ENCODE data around the gene CLTCL1. TPM values are rescaled to one million over a fixed set of nuclear protein-coding genes. Genes with fewer than 3 reads are reported as not detected.

CLTCL1 gene
- total RNA-seq, 1 experiment from 2014 or later = 7.1 TPM

DNA sequence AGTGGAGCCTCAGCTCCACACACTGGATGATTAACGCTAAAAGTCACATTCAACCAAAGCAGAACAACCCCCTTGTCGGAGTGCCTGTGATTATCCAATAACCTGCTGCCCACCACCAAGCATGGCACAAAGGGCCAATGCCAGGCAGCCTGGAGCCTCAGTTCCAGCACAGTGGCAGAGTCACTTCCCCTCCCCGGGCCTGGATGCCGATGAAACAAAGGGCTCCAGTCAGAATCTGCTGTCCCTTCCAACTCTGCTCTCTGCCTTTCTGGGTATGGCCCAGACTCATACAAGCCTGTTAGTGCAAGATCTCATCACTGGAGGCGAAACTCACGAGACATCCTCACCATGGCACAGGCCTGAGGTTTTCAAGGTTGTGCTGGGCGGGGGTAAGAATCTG, 52.1 kb downstream of the CLTCL1 start:
- ChIA-PET CTCF (no interaction called here), POLR2A (no interaction called here), RAD21 (ENCODE audit: low non-redundant PET in 1 of 2, low total read pairs in 2 of 2, uncharacterized antibody in 2 of 2, unreplicated experiment in 2 of 2) (no interaction called here)
- Histone ChIP-seq H3K36me3 (ENCODE audit: control insufficient read depth in 1 of 2, insufficient read depth in 2 of 2, low read length in 2 of 2) (no peaks in the 10 kb centered on the region), H3K9ac (ENCODE audit: low read length) (no peak overlapping the region), H3K9me3 (ENCODE audit: control insufficient read depth in 1 of 2, insufficient read depth in 1 of 2, low read depth in 1 of 2, low read length in 2 of 2) (no peaks in the 10 kb centered on the region), H3K4me1 (ENCODE audit: control insufficient read depth in 1 of 2, insufficient read depth in 2 of 2, low read length in 2 of 2) (no peaks in the 10 kb centered on the region), H3K27me3 (ENCODE audit: insufficient read depth, low read length) (no peaks in the 10 kb centered on the region), H3K9me2 (ENCODE audit: insufficient read depth) (no peaks in the 10 kb centered on the region), H2AFZ (ENCODE audit: low read depth, low read length, poor library complexity, severe bottlenecking) (no peak overlapping the region), H3K4me2 (ENCODE audit: low read length) (no peak overlapping the region), H3K4me3 (replicated peaks in 1 of 2; ENCODE audit: low read depth in 1 of 2, low read length in 2 of 2) (no peak overlapping the region), H3K79me2 (ENCODE audit: insufficient read depth, low read length) (no peaks in the 10 kb centered on the region), H3K27ac (ENCODE audit: low read depth, low read length) (no peak overlapping the region), H4K20me1 (ENCODE audit: insufficient read depth) (no peaks in the 10 kb centered on the region)
- no TSS peak for BruUV-seq (replicated peaks)
- TF ChIP-seq SIN3A (IDR thresholded peaks at IDR 0.05; ENCODE audit: low read depth) (no peak), TCF7L2 (IDR thresholded peaks at IDR 0.05; ENCODE audit: borderline replicate concordance, extremely low read depth, insufficient read depth, insufficient read length) (no peak), CEBPB (IDR thresholded peaks at IDR 0.05; ENCODE audit: low read depth) (no peak), FOSL1 (IDR thresholded peaks at IDR 0.05; ENCODE audit: low read depth) (no peak), SP1 (IDR thresholded peaks at IDR 0.05; ENCODE audit: low read depth) (no peak), ELF1 (IDR thresholded peaks at IDR 0.05; ENCODE audit: borderline replicate concordance, low read depth) (no peak), SRF (IDR thresholded peaks at IDR 0.05; ENCODE audit: low read depth) (no peak), EZH2 (IDR thresholded peaks at IDR 0.05) (no peak), JUND (IDR thresholded peaks at IDR 0.05) (no peak), EGR1 (IDR thresholded peaks at IDR 0.05; ENCODE audit: low read depth) (no peak), YY1 (IDR thresholded peaks at IDR 0.05; ENCODE audit: extremely low read depth, insufficient replicate concordance, low read depth, low read length) (no peak), EZH2phosphoT487 (IDR thresholded peaks at IDR 0.05; ENCODE audit: borderline replicate concordance) (no peak), POLR2AphosphoS5 (IDR thresholded peaks at IDR 0.05; ENCODE audit: low read depth, low read length) (no peak)
- TF ChIP-seq, protein P1, sequence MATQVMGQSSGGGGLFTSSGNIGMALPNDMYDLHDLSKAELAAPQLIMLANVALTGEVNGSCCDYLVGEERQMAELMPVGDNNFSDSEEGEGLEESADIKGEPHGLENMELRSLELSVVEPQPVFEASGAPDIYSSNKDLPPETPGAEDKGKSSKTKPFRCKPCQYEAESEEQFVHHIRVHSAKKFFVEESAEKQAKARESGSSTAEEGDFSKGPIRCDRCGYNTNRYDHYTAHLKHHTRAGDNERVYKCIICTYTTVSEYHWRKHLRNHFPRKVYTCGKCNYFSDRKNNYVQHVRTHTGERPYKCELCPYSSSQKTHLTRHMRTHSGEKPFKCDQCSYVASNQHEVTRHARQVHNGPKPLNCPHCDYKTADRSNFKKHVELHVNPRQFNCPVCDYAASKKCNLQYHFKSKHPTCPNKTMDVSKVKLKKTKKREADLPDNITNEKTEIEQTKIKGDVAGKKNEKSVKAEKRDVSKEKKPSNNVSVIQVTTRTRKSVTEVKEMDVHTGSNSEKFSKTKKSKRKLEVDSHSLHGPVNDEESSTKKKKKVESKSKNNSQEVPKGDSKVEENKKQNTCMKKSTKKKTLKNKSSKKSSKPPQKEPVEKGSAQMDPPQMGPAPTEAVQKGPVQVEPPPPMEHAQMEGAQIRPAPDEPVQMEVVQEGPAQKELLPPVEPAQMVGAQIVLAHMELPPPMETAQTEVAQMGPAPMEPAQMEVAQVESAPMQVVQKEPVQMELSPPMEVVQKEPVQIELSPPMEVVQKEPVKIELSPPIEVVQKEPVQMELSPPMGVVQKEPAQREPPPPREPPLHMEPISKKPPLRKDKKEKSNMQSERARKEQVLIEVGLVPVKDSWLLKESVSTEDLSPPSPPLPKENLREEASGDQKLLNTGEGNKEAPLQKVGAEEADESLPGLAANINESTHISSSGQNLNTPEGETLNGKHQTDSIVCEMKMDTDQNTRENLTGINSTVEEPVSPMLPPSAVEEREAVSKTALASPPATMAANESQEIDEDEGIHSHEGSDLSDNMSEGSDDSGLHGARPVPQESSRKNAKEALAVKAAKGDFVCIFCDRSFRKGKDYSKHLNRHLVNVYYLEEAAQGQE (IDR thresholded peaks at IDR 0.05; ENCODE audit: low read depth) = no peak
- TF ChIP-seq, protein P2, sequence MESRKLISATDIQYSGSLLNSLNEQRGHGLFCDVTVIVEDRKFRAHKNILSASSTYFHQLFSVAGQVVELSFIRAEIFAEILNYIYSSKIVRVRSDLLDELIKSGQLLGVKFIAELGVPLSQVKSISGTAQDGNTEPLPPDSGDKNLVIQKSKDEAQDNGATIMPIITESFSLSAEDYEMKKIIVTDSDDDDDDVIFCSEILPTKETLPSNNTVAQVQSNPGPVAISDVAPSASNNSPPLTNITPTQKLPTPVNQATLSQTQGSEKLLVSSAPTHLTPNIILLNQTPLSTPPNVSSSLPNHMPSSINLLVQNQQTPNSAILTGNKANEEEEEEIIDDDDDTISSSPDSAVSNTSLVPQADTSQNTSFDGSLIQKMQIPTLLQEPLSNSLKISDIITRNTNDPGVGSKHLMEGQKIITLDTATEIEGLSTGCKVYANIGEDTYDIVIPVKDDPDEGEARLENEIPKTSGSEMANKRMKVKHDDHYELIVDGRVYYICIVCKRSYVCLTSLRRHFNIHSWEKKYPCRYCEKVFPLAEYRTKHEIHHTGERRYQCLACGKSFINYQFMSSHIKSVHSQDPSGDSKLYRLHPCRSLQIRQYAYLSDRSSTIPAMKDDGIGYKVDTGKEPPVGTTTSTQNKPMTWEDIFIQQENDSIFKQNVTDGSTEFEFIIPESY (IDR thresholded peaks at IDR 0.05; ENCODE audit: extremely low read depth, insufficient replicate concordance, low read length) = no peak
- TF ChIP-seq, protein P3, sequence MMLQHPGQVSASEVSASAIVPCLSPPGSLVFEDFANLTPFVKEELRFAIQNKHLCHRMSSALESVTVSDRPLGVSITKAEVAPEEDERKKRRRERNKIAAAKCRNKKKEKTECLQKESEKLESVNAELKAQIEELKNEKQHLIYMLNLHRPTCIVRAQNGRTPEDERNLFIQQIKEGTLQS (IDR thresholded peaks at IDR 0.05) = no peak
- DNase-seq (ENCODE audit: low read depth, low spot score) (no peak), ATAC-seq (no peak)
- intact Hi-C loops (cut with micrococcal nuclease) = no loop called here
